Measurements from ENCODE around the gene FLT3LG. TPM values are rescaled to one million over a fixed set of nuclear protein-coding genes. Genes with fewer than 3 reads are reported as not detected.

FLT3LG gene
- 1 to 10 TPM; 4.9 to 6.0 TPM for total RNA-seq
- long read RNA-seq, result 0 reads

DNA sequence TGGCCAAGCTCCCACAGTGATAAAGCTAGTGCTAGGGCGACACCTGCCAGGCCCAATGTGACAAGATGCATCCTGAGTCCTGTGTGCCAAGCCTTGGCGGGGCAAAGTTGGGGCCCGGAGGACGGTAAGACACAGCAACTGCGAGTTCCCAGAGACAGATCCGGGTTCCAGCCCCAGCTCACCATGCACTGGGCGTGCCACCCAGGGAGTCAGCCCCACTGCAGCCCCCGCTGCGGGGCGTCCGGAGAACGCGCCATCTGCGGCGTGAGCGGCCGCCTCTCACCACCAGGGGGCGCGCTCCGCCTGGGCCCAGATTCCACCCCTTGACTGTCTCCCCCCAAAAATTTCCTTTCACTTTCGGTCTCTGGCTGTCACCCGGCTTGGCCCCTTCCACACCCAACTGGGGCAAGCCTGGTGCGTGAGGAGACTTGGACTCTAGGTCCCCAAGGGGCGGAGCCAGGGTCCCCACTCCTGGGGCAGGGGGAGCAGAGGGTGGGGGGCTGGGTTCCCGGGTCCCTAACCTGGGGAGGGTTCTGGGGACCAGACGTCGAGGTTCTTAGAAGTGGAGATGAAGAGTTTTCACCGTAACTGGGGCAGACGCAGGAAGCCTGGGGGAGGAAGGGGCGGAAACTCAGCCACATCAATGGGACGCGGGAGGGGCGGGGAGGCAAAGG, at the start of gene FLT3LG:
Gene FLT3LG (plus strand): TSS at position 348 of the 674 bp plus-strand sequence. CDS start 425 bp downstream, outside the sequence.
- peak; percentile 81 for DNase-seq
- intact Hi-C loops (cut with DNase I), result no loop called here

GRCh38 chr19:49425178-49425577, 48.8 kb upstream of the FLT3LG start, which contains the start of gene GFY:
GFY (plus strand) TSS chr19:49425388; CDS start chr19:49426431, 1,043 bp downstream.
- DNase-seq (no peak), ATAC-seq (no peak)
- intact Hi-C loops (cut with DNase I), result no loop called here

More for the DNA sequence above, at the start of gene FLT3LG:
- peak; percentile 65 to 77 for ATAC-seq

DNA sequence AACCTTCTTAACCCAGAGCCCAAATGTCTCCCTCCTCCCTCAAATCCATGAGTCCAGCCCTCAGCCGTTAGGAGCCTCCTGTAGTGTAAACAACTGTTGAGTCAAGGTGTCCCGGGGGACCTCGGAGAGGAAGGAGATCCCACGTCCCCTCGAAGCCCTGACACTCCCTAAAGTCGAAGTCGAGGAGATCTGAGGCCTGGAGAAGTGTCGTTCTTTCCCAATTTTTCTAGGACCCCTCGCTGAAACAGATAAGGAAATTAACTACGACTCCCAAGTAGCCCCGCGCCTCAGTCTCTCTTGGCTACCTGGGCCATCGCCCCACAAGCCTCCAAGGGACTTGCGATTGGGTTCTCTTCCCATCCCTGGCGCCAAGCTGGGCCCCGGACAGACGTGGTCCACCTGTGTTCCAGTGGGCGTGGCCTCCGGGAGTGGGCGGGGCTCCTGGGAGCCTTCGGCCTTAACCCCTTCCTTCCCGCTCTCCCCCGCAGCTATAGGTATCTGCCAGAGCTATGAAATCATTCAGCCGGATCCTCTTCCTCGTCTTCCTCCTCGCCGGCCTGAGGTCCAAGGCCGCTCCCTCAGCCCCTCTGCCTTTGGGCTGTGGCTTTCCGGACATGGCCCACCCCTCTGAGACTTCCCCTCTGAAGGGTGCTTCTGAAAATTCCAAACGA, 48.0 kb upstream of the FLT3LG start:
- intact Hi-C loops (cut with DNase I), result no loop called here
- no peak for ATAC-seq
- DNase-seq, result no peak

DNA sequence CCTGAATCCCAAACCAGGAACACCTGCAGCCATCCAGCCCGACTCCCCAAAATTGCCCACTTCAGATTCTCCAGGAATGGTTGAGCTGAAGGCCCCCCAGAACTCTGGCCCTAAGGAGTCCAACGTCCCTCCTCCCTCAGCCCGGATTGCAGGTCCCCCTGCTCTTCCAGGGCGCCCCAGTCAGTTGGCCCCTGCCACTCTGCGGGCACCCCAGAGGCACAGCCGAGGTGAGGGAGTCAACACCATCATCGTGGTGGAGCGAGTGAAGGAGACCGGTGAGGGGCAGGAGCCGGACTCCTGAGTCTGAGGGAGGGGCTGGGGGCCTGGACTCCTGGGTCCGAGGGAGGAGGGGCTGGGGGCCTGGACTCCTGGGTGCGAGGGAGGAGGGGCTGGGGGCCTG, 46.7 kb upstream of the FLT3LG start:
- intact Hi-C loops (cut with DNase I), result no loop called here
- ATAC-seq, result no peak
- DNase-seq, result no peak

- ATAC-seq (peak in 1 of 2 donors; percentile 34), DNase-seq (no peak)
- intact Hi-C loops (cut with DNase I), result no loop called here
These were observed 46.0 kb upstream of the FLT3LG start for GRCh38 chr19:49427855-49428546.

DNA sequence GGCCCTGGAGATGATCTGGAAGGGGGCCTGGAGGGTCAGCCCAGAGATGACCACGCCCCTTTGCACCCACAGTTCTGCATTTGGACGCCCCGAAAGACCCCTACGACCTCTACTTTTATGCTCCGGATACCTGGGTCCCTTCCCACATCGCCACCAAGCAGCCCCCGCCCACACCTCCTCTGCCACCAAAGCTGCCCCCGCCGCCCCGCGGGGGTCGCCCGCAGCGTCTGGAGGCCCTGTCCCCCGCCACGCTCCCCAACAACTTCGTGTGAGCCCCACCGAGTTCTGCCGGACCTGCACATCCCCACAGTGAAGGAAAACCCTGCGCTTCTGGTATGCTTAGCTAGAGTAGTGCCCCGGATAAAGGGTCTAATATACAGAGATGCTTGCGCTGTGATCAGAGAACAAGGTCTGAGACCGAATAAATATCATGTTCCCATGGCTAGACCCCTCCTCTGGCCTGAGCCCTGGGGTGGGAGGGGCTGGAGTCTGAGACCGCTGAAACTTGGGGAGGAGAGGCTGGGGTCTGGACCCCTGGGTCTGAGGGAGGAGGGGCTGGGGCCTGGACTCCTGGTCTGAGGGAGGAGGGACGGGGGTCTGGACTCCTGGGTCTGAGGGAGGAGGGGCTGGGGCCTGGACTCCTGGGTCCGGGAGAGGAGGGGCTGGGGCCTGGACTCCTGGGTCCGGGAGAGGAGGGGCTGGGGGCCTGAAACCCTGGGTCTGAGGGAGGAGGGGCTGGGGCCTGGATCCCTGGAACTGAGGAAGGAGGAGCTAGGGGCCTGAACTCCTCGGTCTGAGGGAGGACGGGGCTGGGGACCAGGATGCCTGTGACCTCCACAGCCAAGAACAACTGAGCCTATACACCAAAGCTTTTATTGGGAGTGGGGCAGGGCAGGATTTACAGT, 45.2 kb upstream of the FLT3LG start:
- DNase-seq (no peak), ATAC-seq (no peak)
- intact Hi-C loops (cut with DNase I), result no loop called here

DNA sequence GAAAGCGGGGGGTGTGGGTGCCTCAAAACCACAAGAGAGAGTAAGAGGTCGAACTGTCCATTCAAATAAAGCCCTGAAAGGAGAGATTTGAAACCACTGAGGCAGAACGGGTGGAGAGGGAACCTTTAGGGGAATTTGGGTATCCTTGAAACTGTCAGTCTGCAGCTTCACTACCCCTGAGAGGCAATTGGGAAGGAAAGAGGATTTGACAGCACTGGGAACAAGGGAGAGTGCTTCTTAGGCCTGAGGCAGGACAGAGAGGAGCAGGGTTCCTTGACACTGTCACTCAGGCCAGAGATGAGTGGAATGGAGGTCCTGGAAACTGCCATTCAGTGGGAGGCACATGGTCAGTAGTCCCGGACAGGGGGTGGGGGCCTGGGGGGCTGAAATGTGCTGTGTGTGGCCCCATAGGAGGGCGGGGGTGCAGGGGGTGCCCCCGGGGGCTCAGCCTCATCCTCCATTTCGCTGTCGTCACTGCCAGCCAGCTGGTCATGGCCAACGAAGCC, 43.8 kb upstream of the FLT3LG start:
- DNase-seq, result no peak
- ATAC-seq, result no peak

DNA sequence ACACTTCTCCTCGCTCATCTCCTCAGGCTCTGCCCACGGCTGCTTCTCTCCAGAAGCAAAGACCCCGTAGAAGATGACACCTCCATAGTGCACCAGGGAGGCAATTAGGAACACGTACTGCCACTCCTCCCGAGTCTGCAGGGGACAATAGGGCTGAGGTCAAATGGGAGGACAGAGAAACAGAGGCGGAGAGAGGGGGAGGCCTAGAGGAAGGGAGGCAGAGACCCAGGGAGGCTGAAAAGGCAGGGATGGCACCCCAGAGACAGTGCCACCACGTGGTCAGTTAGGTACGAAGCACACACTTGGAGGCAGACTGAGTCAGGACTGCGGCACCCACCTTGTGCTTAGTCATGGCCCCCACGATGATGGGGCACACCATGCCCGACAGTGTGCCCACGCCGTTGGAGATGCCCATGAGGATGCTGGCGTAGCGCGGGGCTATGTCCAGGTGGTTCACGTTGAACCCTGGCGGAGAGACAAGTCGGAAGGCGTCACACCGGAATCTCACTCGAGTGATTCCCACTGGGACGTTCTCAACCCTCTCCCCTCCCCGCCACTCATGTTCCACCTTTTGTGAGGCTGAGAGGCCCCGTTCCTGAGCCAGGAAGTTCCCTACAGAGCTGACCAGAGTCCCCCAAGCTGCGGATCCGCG, 43.2 kb upstream of the FLT3LG start:
- DNase-seq (no peak), ATAC-seq (no peak)
- intact Hi-C loops (cut with DNase I), result no loop called here

More for the DNA sequence above, 43.8 kb upstream of the FLT3LG start:
- intact Hi-C loops (cut with DNase I), result no loop called here

DNA sequence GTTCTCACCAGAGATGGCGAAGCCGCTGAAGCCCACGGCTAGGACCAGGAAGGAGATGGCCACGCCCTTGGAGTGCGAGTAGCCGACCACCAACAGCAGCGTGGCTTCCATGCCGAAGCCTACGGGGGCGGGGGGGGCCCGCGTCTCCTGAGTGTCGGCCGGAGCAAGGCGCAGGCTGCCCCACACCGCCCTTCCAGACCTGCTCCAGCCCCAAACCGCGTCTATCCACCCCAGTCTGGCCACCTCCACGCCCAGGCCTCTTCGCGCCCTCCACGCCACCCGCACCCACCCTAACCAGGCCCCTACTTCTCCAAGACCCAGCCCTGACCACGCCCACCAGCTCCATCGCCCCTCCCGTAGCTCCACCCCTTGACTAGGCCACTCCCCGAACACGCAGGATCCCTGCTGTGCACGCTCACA, 42.7 kb upstream of the FLT3LG start:
- intact Hi-C loops (cut with DNase I), result no loop called here
- ATAC-seq (no peak), DNase-seq (no peak)

- intact Hi-C loops (cut with DNase I), result no loop called here
- ATAC-seq (no peak), DNase-seq (no peak)
These were observed 41.6 kb upstream of the FLT3LG start for GRCh38 chr19:49432141-49433073.

DNA sequence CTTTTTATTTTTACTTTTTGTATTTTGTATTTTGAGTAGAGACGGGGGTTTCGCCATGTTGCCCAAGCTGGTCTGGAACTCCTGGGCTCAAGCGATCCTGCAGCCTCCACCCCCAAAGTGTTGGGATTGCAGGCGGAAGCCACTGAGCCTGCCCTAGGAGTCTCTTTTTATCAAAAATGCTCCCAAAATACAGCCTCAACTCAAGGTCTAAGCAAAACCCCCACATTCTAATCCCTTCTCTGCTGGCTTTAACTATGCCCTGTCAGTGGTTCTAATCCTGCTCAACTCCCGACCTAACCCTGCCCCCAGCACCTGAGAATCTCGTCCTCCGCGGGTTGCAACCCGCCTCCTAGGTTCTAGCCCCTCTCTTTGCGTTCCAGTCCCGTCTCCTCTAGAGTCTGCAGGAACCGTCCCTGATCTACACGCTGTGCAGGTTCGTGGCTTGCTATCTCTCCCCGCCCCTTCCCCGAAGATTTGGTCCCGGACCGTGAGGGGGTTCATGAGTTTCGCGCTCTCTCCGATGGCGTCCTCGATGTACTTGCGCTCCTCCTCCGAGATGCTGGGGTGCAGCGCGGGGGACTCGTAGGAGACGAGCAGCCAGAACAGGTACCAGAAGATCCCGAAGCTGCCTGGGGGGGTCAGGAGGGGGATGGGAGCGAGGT, 40.6 kb upstream of the FLT3LG start:
- ATAC-seq (no peak), DNase-seq (no peak)

DNA sequence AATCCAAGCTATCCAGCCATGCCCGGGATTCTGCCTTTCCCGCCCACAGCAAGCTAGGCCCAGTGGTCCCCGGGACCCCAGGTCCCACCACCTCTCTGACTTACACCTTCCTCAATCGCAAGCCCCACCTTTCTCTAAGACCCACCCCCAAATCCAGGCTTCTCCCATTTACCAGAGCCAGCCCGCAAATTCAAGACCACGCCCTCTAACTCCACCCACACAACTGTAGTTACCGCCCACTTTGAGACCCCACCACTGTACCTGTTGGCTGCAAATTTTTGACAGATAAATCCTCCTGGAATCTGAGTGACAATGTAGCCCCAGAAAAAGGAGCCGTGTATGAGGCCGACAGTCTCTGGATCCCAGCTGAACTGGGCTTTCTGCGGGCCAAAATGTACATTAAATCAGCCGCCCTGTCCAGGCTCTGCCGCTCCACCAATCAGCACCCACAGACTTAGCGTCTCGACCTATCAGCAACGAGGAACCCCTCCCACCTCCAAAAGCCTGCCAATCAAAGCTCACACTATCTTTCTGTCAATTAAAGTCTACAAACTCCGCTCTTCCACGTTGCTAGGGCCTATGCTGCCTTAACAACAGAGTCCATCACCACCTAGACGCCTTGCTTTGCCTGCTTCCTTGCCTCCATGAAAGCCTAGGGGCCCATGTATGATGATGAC, 39.0 kb upstream of the FLT3LG start:
- DNase-seq (no peak), ATAC-seq (no peak)
- intact Hi-C loops (cut with DNase I), result no loop called here

More for the DNA sequence above, 40.6 kb upstream of the FLT3LG start:
- intact Hi-C loops (cut with DNase I), result no loop called here

GRCh38 chr19:49435670-49436069, 38.3 kb upstream of the FLT3LG start:
- intact Hi-C loops (cut with DNase I), result no loop called here
- ATAC-seq, result no peak
- no peak for DNase-seq

DNA sequence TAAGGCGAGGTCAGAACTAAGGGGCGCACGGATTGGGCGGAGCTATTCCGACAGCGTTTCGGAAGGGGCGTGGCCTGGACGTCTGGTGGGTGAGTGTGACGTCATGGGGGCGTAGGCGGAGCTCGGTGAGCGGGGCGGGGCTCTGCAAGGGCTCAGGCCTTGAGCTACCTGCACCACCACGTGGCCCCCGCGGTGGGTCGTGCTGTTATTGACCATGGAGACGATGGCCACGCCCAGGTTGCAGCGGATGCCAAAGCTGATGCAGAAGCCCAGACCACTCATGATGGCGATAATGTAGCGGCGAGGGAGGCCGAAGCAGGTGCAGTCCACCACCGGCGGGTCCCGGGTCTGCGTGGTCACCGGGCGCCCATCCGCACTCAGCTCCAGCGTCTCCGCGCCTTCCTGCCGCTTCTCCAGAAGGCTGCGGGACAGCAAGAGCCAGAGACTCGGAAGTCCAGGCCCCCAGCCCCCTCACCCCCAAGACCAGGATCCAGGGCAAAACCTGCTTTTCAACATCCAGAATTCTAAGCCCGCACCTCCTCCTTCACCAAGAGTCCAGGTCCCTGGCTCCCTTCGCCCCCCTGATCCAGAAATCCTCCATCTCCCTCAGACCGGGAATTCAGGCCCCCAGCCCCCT, 37.5 kb upstream of the FLT3LG start:
- no peak for ATAC-seq
- intact Hi-C loops (cut with DNase I), result no loop called here
- no peak for DNase-seq

- ATAC-seq (no peak), DNase-seq (no peak)
- intact Hi-C loops (cut with DNase I), result no loop called here
These were observed 36.8 kb upstream of the FLT3LG start for GRCh38 chr19:49437231-49437630.

GRCh38 chr19:49438261-49438660, 35.8 kb upstream of the FLT3LG start:
- ATAC-seq, result no peak

More at GRCh38 chr19:49438261-49438660, 35.8 kb upstream of the FLT3LG start:
- DNase-seq, result no peak
- intact Hi-C loops (cut with DNase I), result no loop called here

Data from left cardiac atrium (tissue), 4 donors.